Measurements from ENCODE around the gene ROBO3.

GRCh38 chr11:124840666-124841065 lies 24.6 kb upstream of the ROBO3 start:
- no peak for TF ChIP-seq EZH2 (IDR thresholded peaks at IDR 0.05)
- TF ChIP-seq, protein P1, sequence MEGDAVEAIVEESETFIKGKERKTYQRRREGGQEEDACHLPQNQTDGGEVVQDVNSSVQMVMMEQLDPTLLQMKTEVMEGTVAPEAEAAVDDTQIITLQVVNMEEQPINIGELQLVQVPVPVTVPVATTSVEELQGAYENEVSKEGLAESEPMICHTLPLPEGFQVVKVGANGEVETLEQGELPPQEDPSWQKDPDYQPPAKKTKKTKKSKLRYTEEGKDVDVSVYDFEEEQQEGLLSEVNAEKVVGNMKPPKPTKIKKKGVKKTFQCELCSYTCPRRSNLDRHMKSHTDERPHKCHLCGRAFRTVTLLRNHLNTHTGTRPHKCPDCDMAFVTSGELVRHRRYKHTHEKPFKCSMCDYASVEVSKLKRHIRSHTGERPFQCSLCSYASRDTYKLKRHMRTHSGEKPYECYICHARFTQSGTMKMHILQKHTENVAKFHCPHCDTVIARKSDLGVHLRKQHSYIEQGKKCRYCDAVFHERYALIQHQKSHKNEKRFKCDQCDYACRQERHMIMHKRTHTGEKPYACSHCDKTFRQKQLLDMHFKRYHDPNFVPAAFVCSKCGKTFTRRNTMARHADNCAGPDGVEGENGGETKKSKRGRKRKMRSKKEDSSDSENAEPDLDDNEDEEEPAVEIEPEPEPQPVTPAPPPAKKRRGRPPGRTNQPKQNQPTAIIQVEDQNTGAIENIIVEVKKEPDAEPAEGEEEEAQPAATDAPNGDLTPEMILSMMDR (IDR thresholded peaks at IDR 0.05) = no peak
